H9 (cell line): ENCODE measurements around the gene SLC25A26. TPM values are rescaled to one million over a fixed set of nuclear protein-coding genes. Genes with fewer than 3 reads are reported as not detected.

ENCODE experiments used
- DNase-seq: peaks from one replicate; pipeline ENCODE4 v3.0.0-alpha.2; 2017
- H2AFZ ChIP-seq: one replicate; pipeline ENCODE4 v1.6.1; 2013; ENCODE audit warnings: mild to moderate bottlenecking, low read length, control low read depth, moderate library complexity
- H2AK5ac ChIP-seq: 2 replicates; pipeline ENCODE4 v1.6.1; 2013; ENCODE audit warnings: low read length, control low read depth, mixed read lengths; ENCODE audit not compliant: insufficient read length
- H2BK120ac ChIP-seq: one replicate; pipeline ENCODE4 v1.6.1; 2013; ENCODE audit warnings: low read depth, mild to moderate bottlenecking, low read length, control low read depth, inconsistent platforms; ENCODE audit not compliant: poor library complexity, severe bottlenecking
- H2BK12ac ChIP-seq: 2 replicates; pipeline ENCODE4 v1.6.1; 2013; ENCODE audit warnings: low read length, control low read depth, mixed read lengths, low read depth; ENCODE audit not compliant: insufficient read length
- H2BK15ac ChIP-seq: 2 replicates; pipeline ENCODE4 v1.6.1; 2013; ENCODE audit warnings: low read depth, low read length, control low read depth
- H2BK20ac ChIP-seq: one replicate; pipeline ENCODE4 v1.6.1; 2013; ENCODE audit warnings: low read depth, mild to moderate bottlenecking, low read length, control low read depth, inconsistent platforms; ENCODE audit not compliant: poor library complexity, severe bottlenecking
- H2BK5ac ChIP-seq: 2 replicates; pipeline ENCODE4 v1.6.1; 2013; ENCODE audit warnings: low read length, control low read depth, mixed read lengths; ENCODE audit not compliant: insufficient read length
- H3K14ac ChIP-seq: 2 replicates; pipeline ENCODE4 v1.6.1; 2013; ENCODE audit warnings: low read length, control low read depth; ENCODE audit not compliant: insufficient read depth
- H3K18ac ChIP-seq: 2 replicates; pipeline ENCODE4 v1.6.1; 2013; ENCODE audit warnings: low read depth, mild to moderate bottlenecking, mixed read lengths, low read length, control low read depth; ENCODE audit not compliant: insufficient read length
- H3K23ac ChIP-seq: 2 replicates; pipeline ENCODE4 v1.6.1; 2013; ENCODE audit warnings: low read length, control low read depth, mixed read lengths, low read depth; ENCODE audit not compliant: insufficient read length
- H3K23me2 ChIP-seq: 2 replicates; pipeline ENCODE4 v1.6.1; 2013; ENCODE audit warnings: low read depth, mild to moderate bottlenecking, mixed read lengths, low read length, control low read depth; ENCODE audit not compliant: insufficient read length, poor library complexity, severe bottlenecking
- H3K27ac ChIP-seq: 2 replicates; pipeline ENCODE4 v1.5.1; 2013; ENCODE audit warnings: low read length, control low read depth, mixed read lengths, low read depth; ENCODE audit not compliant: insufficient read length
- H3K27me3 ChIP-seq: 2 replicates; pipeline ENCODE4 v1.6.1; 2013; ENCODE audit warnings: low read length, control low read depth, inconsistent platforms; ENCODE audit not compliant: insufficient read depth
- H3K4ac ChIP-seq: 2 replicates; pipeline ENCODE4 v1.6.1; 2013; ENCODE audit warnings: low read depth, mild to moderate bottlenecking, control low read depth, inconsistent platforms, low read length, moderate library complexity
- H3K4me1 ChIP-seq: 2 replicates; pipeline ENCODE4 v1.6.1; 2013; ENCODE audit warnings: low read length, control low read depth, inconsistent platforms; ENCODE audit not compliant: insufficient read depth
- H3K4me2 ChIP-seq: 2 replicates; pipeline ENCODE4 v1.6.1; 2013; ENCODE audit warnings: low read length, control low read depth, mixed read lengths; ENCODE audit not compliant: insufficient read length, insufficient read depth
- H3K56ac ChIP-seq: 2 replicates; pipeline ENCODE4 v1.6.1; 2013; ENCODE audit warnings: low read depth, mild to moderate bottlenecking, mixed read lengths, low read length, control low read depth; ENCODE audit not compliant: insufficient read length
- H3K79me1 ChIP-seq: 2 replicates; pipeline ENCODE4 v1.6.1; 2013; ENCODE audit warnings: low read depth, mild to moderate bottlenecking, moderate library complexity, low read length, control low read depth, inconsistent platforms; ENCODE audit not compliant: insufficient read depth, poor library complexity, severe bottlenecking
- H3K79me2 ChIP-seq: 2 replicates; pipeline ENCODE4 v1.6.1; 2013; ENCODE audit warnings: low read length, control low read depth, inconsistent platforms; ENCODE audit not compliant: insufficient read depth
- H3K9ac ChIP-seq: 2 replicates; pipeline ENCODE4 v1.6.1; 2013; ENCODE audit warnings: low read length, control low read depth, mixed read lengths; ENCODE audit not compliant: insufficient read length; ENCODE audit errors: extremely low read depth
- H3K9me3 ChIP-seq: one replicate; pipeline ENCODE4 v1.6.1; 2013; ENCODE audit warnings: low read depth, low read length, inconsistent platforms; ENCODE audit not compliant: control insufficient read depth
- H3T11ph ChIP-seq: one replicate; pipeline ENCODE4 v1.6.1; 2013; ENCODE audit warnings: mild to moderate bottlenecking, low read length, control low read depth, inconsistent platforms
- H4K20me1 ChIP-seq: one replicate; pipeline ENCODE4 v1.6.1; 2013; ENCODE audit not compliant: control insufficient read depth, insufficient read length, insufficient read depth
- H4K5ac ChIP-seq: 2 replicates; pipeline ENCODE4 v1.6.1; 2013; ENCODE audit warnings: low read depth, mild to moderate bottlenecking, mixed read lengths, low read length, control low read depth; ENCODE audit not compliant: insufficient read length
- H4K8ac ChIP-seq: replicated peaks from 2 replicates; pipeline ENCODE4 v1.6.1; 2013; ENCODE audit warnings: low read length, control low read depth, mixed read lengths, low read depth; ENCODE audit not compliant: insufficient read length
- H4K91ac ChIP-seq: 2 replicates; pipeline ENCODE4 v1.6.1; 2013; ENCODE audit warnings: low read depth, mild to moderate bottlenecking, moderate library complexity, mixed read lengths, low read length, control low read depth; ENCODE audit not compliant: insufficient read length
- H3K27ac Mint-ChIP-seq, 3 experiments: 2 replicates in 2 of 3; 3 replicates in 1 of 3; pipeline ENCODE4 v1.8.0; 2020 to 2021; ENCODE audit warnings: mixed read lengths in 3 of 3, mild to moderate bottlenecking in 1 of 3, moderate library complexity in 1 of 3
- H3K27me3 Mint-ChIP-seq: 2 replicates; pipeline ENCODE4 v1.8.0; 2021; ENCODE audit warnings: low read depth, mild to moderate bottlenecking, moderate library complexity, mixed read lengths
- H3K36me3 Mint-ChIP-seq, 3 experiments: 2 replicates in 2 of 3; 3 replicates in 1 of 3; pipeline ENCODE4 v1.8.0; 2020 to 2021; ENCODE audit warnings: low read depth in 3 of 3, mixed read lengths in 3 of 3; ENCODE audit not compliant: insufficient read depth in 1 of 3
- H3K4me1 Mint-ChIP-seq, 2 experiments: 2 replicates each; pipeline ENCODE4 v1.8.0; 2020; ENCODE audit warnings: mixed read lengths in 2 of 2
- H3K4me3 Mint-ChIP-seq, 2 experiments: 2 replicates in 1 of 2; 3 replicates in 1 of 2; pipeline ENCODE4 v1.8.0; 2020 to 2021; ENCODE audit warnings: mild to moderate bottlenecking in 2 of 2, mixed read lengths in 2 of 2, moderate library complexity in 1 of 2
- H3K9me3 Mint-ChIP-seq, 2 experiments: 2 replicates in 1 of 2; 3 replicates in 1 of 2; pipeline ENCODE4 v1.8.0; 2020; ENCODE audit warnings: mild to moderate bottlenecking in 2 of 2, mixed read lengths in 2 of 2, moderate library complexity in 1 of 2
- CTCF ChIP-seq: fragments of 200-600 bp; sonication (generic); conservative IDR thresholded peaks from 3 replicates; pipeline ENCODE4 v1.8.0; 2021; ENCODE audit warnings: antibody characterized with exemption, mild to moderate bottlenecking
- WGBS: extraction: QIAGEN DNeasy Blood & Tissue Kit; methylation state at CpG from one replicate; pipeline ENCODE4 v1.1.7; 2013; ENCODE audit warnings: missing lambda C conversion rate, low lambda C conversion rate, mixed read lengths; ENCODE audit not compliant: insufficient read length; ENCODE audit errors: extremely low coverage; 5-methylcytosine and 5-hydroxymethylcytosine counted together
- total RNA-seq: library from RNA; stranded (reverse); gene quantifications from 2 replicates; pipeline ENCODE4 v1.2.1, GENCODE V29; 2021

The SLC25A26 gene
- total RNA-seq, 1 experiment from 2014 or later: 30.2 TPM

- Histone ChIP-seq H4K91ac (no peak overlapping the region), H3K23me2 (no peaks in the 10 kb centered on the region), H2BK20ac (no peak overlapping the region), H3K4me1 (no peaks in the 10 kb centered on the region; the same call in 1 of the 2 replicates), H3K27ac (no peak overlapping the region), H3K14ac (no peak overlapping the region), H2BK15ac (no peak overlapping the region), H2BK120ac (no peak overlapping the region), H3K23ac (no peak overlapping the region), H3K56ac (no peak overlapping the region), H2BK5ac (no peak overlapping the region), H3K18ac (no peak overlapping the region), H2AK5ac (no peak overlapping the region), H3K27me3 (no peaks in the 10 kb centered on the region), H2BK12ac (no peak overlapping the region), H3K79me1 (no peaks in the 10 kb centered on the region), H3K79me2 (no peaks in the 10 kb centered on the region), H3K9ac (no peak overlapping the region), H3K9me3 (no peaks in the 10 kb centered on the region), H2AFZ (no peak overlapping the region), H4K5ac (no peak overlapping the region), H3T11ph (no peak overlapping the region), H3K4me2 (no peak overlapping the region), H3K4ac (no peak overlapping the region), H4K8ac (no peak overlapping the region), H4K20me1 (no peaks in the 10 kb centered on the region)
- H3K27me3 Mint-ChIP-seq: no peaks in the 10 kb centered on the region
- no peaks in the 10 kb centered on the region for H3K9me3 Mint-ChIP-seq
- DNase-seq: no peak
- H3K4me1 Mint-ChIP-seq: peaks cover 16 to 22% of the 10 kb centered on the region in 2 experiments
- no peaks in the 10 kb centered on the region for H3K36me3 Mint-ChIP-seq
- no CpG with 5 or more reads among the region's 4 CpGs for WGBS
- no peak for TF ChIP-seq CTCF
- H3K27ac Mint-ChIP-seq: peak overlapping the region in 1 of 3 experiments; percentile 92; a peak in 2 of 7 replicates
- no peak overlapping the region for H3K4me3 Mint-ChIP-seq
These were observed 115.5 kb downstream of the SLC25A26 start for GRCh38 chr3:66336333-66336766.
